HS-5 (cell line): Measurements from ENCODE around the gene SSTR5.

Source experiments
- DNase-seq: peaks from one replicate; pipeline ENCODE4 v3.0.0-alpha.2; 2012; ENCODE audit warnings: low read depth

Gene SSTR5

DNA sequence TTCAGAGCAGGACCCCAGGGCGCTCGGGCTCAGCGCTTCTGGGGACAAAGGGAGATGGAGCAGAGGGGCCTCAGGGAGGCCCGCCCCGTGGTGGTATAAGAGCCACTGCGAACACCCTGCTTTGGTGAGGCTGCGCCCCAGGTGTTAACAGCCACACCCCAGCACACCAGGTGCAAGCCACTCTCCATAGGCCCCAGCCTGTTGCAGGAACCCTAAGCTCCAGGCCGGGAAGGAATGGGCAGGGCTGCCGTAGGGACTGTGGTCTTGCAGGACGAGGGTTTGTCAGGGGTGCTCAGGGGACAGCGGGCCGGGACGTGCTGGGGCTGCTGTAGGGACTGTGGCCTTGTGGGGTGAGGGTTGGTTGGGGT, 17.0 kb upstream of the SSTR5 start:
- DNase-seq, result no peak

DNA sequence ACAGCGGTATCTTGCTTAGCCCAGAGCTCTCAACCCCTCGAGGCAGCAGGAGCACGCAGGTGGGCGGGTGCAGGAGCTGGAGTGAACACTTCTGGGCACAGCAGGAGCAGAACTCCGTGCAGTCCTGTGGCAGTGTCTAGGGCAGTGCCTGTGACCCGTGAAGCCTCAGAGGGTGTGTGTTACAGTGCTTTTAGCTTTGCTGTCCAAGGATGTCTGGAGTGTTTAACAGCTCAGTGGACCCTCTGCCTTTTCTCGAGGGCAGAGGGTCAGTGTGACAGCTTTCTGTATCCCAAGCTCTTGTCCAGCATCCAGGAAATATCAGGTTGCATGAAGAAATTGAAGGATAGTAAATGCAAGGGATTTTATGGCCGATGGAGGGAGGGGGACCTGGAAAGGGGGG, 16.4 kb upstream of the SSTR5 start:
- no peak for DNase-seq

DNA sequence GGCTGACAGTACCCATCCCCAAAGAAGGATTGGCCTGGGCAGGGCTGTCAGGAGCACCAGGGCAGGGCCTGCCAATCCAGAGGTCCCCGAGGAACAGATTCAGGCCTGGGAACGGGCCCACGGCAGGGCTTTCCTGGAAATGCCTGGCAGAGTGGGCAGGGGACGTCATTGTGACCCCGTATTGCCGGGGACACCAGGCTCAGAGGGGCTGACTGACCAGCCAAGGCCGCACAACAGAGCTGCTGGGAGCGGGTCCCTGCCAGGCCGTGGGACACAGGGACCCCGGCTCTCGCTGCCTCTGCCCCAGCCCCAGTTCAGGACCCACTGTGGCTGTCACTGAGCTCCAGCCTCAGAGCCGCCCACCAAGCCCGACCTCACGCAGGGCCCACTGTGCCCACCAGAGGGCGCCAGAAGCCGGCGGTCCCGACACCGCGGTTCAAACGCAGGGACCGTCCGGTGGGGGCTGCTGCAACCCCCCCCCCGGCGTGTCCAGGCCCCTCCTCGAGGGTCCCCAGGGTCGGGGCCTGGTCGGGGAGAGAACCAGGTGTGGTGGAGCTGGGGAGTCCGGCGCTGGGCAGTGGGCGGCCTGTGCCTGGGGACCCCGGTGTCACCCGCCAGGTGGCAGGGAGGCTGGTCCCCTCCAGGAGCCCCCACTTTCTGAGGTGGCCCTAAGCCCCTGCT, 15.2 kb upstream of the SSTR5 start:
- no peak for DNase-seq

DNA sequence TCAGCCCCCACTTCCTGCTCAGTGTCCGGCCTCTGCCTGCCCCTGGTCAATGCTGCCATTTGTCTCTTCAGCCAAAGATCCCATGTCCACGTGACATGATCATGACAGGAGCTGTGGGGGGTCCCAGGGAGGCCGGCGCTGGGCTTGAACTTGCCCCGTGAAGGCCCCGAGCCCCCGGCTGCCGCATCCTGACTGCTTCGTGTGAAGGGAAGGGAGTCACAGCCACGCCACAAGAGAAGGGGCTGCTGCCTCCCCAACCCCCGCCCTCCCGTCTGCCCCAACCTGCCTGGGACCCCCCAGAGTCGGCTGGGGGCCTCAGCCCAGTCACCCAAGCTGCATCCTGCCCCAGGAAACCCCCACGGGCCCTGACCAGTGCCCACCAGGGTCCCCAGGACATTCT, 14.3 kb upstream of the SSTR5 start:
- no peak for DNase-seq

DNA sequence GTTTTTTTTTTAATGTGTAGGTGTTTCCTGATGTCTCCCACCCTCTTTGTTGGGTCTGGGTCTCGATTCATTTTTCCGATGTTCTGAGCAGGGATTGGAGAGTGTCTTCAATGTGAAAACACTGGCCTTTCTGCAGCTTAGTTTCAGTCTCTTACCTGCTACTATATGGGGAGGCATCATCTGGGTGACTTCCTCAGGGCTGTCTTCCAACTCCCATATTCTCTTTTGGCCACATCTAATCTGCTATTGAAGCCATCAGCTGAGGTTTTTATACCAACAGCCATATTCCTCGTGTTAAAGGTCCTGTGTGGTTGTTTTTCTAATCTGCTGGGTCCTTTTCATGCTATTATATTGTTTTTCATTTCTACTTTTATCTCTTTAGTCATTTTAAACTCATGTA, 13.2 kb upstream of the SSTR5 start:
- no peak for DNase-seq

GRCh38 chr16:1060416-1061340, 11.9 kb upstream of the SSTR5 start:
- DNase-seq, result no peak

GRCh38 chr16:1061769-1062505, 10.6 kb upstream of the SSTR5 start:
- no peak for DNase-seq

GRCh38 chr16:1062895-1063294, 9.7 kb upstream of the SSTR5 start:
- no peak for DNase-seq

DNA sequence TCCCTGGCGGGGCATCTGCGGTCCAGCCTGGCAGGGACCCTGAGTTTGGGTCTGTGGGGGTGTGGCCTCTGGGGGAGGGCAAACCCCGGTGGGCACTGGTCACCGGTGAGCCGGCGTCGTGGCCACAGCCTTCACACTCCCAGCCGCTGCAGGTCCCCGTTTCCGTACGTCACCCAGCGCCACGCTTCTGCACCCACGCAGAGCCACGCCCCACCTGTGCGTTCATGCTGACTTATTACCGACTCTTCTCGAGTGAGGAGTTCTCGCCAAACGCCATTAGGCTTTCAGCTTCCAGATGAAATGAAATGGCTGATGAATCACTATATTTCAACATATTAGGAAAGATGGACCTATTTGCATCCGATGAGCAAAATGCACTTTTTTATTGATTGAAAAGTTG, 8.8 kb upstream of the SSTR5 start:
- DNase-seq, result no peak

DNA sequence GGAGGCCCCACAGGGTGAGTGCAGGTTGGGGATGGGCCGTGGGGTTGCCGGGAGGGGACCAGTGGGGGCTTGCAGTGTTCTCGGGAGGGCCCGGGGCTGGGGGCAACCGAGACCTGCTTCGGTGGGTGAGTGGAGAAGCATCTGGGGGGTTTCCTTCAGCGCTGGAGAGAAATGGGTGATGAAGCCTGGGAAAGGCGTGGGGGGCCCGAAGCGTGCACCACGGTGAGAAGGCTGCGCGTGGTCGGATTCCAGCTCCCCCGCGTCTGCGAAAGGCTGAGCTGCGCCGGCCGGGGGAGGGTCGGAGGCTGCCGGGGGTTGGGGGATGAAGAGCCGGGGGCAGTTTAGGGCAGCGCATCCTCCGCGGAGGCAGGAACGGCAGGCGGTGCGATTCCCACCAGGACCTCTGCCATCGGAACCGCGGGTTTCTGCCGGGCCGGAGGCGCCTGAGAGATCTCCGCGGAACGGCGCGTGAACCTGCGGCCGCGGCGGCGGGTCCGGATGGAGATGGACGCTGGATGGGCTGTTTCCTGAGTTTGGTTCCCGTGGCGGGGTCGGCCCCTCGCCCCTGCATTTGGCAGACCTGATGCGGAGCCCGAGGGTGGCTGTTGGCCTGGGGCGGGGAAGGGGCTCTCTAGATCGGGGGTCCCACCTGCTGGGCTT, 6.9 kb upstream of the SSTR5 start:
- no peak for DNase-seq

- no peak for DNase-seq
Measured at GRCh38 chr16:1066584-1067172, 5.9 kb upstream of the SSTR5 start.

- no peak for DNase-seq
Measured at GRCh38 chr16:1067629-1068028, 4.9 kb upstream of the SSTR5 start.

GRCh38 chr16:1068451-1068850, 4.1 kb upstream of the SSTR5 start:
- no peak for DNase-seq

DNA sequence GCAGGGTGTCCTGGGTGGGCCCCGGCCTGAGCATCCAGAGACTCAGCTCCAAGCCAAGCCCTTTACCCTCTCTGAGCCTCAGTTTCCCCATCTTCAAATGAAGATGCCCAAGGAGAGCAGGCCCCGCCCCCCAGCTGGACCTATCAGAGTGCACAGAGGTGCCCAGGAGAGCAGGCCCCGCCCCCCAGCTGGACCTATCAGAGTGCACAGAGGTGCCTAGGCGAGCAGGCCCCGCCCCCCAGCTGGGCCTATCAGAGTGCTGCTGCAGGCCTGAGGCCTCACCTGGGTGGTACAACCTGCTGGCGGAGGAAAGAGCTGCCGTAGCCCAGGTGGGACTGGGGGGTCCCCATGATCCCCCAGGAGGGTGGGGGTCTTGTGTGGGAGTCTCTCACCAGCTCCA, 3.4 kb upstream of the SSTR5 start:
- DNase-seq, result no peak

GRCh38 chr16:1070084-1070863, 2.3 kb upstream of the SSTR5 start:
- DNase-seq, result no peak

DNA sequence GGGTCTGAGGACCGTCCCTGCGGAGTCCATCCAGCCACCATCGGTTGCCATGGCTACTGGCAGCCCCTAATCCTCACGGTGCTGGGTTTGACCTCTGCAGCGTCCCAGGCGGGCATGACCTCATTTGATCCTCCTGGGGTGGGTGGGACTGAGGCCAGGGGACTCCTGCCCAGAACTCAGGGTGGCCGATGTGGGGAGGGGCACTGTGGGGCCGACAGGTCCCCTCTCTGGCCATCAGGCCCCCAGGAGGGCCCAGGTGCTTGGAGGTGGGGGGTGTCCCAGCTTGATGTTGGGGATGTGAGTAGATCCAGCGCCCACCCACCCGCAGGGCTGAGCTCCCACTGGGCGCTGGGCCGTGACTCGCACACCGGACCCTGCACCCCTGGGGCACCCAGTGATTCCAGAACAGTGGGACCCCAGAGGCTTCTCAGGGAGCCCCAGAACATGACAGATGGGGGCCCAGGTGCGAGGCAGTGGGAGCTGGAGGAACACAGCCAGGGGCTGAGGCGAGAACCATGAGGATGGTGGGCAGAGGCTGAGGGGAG, 1.6 kb upstream of the SSTR5 start:
- DNase-seq, result no peak

DNA sequence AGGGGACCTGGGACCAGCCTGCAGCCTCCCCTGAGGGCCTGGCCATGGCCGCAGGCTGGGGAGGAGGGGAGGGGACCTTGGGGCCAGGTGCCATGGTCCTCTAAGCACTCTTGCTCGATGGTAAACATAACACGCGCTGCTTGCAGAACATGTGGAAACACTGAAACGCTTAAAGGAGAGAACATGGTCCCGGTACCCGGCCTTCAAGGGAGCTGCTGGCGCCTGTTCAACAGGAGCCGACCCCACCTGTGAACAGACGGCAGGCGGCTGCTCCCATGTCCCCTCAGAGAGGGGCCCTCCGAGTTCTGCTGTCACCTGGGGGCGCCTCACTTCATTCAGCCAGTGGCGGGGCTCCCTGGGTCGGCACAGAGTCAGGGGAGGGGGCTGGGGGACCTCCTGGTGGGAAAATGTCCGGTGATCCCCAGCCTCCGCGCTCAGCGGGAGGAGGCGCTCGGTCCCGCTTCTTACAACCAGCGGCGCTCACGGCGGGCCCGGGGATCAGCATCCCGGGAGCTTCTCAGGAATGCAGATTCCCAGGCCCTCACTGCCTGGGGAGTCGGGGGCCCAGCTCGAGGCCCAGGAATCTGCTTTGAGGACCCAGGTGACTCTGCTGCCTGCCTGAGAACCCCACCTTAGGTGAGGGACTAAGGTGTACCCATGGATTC, 854 bp upstream of the SSTR5 start:
- DNase-seq, result no peak

DNA sequence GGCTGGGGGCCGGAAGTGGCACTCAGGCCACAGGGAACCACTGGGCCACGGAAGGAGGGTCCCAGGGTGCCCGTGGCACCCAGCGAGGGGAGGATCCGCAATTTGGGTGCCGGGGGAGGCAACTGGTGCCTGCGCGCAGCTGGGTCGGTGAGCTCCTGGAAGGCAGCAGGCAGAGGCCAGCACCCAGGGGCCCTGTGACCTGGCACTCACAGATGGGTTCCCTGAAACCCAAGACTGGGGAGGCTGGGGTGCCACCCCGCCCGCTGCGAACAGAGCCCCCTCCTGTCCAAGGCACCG, 663 bp downstream of the SSTR5 start:
- no peak for DNase-seq

DNA sequence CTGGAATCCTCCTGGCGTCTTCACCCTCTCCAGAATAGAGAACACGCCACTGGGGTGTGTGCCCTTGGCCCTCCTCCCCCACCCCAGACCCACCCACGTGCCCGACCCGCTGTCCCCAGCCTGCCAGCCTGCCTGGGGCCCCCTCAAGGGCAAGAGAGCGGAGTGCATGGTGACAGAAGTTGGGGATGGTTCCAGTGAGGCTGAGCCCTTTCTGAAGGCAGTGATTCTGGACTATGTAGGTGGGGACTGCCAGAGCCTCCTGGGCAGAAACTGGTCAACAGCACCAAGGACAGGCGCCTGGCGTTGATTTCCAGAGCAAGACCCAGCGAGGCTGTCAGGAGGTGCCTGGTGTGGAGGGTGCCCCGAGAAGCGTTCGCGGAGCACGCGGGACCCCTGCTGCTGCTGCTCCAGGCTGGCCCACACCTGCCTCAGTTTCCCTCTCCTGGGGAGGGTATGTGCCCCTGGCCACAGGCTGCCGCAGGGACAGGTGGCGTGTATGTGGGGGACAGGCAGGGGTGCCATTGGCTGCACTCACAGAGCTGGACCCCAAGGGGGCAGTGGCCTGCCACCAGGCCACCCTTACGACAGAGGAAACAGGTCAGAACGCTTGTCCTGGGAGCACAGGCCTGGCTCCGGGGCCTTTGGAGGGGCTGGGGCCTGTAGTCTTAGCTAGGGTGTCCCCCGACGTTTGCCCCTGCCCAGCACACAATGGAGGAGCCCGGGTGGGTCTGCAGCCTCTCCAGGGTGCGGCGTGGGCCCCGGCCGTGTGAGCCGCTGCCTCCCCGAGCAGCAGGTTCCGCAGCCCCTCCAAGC, 1.2 kb downstream of the SSTR5 start:
- no peak for DNase-seq

DNA sequence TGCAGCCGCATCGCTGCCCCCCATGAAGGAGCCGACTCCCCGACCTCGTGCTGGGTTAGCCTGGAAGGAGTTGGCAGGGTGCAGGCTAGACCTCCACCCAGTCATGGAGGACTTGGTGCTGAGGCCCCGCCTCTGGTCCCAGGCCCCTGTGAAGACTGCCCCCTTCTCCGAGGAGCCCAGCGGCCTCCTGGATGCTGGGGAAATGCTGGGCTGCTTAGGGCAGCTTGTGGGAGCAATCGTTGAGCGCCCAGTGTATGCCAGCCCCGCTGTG, 1.8 kb downstream of the SSTR5 start:
- no peak for DNase-seq
